ENCODE data around the gene KRTAP22-2.

DNA sequence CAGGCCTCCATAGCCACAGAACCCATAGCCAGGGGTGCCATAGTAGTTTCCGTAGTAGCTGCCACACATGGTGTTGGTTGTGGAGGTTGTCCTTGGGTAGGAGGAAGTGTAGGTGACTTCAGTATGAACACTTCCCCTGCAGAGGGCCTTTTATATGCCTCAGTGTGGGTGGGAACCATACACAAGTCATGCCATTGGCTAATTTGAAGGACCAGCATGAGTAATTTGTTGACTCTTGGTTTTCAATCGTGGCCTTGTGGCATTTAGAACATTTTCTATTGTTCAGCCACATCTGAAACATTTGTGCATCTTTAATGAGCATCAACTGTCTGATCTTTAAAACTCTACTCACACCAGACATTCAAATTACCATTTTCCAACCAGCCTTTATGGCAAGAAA is 23.6 kb upstream of the KRTAP22-2 start, which contains the start of gene KRTAP6-1:
- TF ChIP-seq TEAD4 (IDR thresholded peaks at IDR 0.05) (no peak), YY1 (IDR thresholded peaks at IDR 0.05; ENCODE audit: low read depth) (no peak), TAF1 (IDR thresholded peaks at IDR 0.05; ENCODE audit: low read depth) (no peak), CEBPB (IDR thresholded peaks at IDR 0.05) (no peak), EP300 (IDR thresholded peaks at IDR 0.05; ENCODE audit: borderline replicate concordance) (no peak), RAD21 (IDR thresholded peaks at IDR 0.05; ENCODE audit: low read depth) (no peak), CREB1 (IDR thresholded peaks at IDR 0.05; ENCODE audit: low read depth) (no peak), TCF12 (IDR thresholded peaks at IDR 0.05; ENCODE audit: low read depth) (no peak), ZBTB7A (IDR thresholded peaks at IDR 0.05; ENCODE audit: low read depth) (no peak), FOXM1 (IDR thresholded peaks at IDR 0.05; ENCODE audit: borderline replicate concordance, low read depth) (no peak)
- TF ChIP-seq, protein P1, sequence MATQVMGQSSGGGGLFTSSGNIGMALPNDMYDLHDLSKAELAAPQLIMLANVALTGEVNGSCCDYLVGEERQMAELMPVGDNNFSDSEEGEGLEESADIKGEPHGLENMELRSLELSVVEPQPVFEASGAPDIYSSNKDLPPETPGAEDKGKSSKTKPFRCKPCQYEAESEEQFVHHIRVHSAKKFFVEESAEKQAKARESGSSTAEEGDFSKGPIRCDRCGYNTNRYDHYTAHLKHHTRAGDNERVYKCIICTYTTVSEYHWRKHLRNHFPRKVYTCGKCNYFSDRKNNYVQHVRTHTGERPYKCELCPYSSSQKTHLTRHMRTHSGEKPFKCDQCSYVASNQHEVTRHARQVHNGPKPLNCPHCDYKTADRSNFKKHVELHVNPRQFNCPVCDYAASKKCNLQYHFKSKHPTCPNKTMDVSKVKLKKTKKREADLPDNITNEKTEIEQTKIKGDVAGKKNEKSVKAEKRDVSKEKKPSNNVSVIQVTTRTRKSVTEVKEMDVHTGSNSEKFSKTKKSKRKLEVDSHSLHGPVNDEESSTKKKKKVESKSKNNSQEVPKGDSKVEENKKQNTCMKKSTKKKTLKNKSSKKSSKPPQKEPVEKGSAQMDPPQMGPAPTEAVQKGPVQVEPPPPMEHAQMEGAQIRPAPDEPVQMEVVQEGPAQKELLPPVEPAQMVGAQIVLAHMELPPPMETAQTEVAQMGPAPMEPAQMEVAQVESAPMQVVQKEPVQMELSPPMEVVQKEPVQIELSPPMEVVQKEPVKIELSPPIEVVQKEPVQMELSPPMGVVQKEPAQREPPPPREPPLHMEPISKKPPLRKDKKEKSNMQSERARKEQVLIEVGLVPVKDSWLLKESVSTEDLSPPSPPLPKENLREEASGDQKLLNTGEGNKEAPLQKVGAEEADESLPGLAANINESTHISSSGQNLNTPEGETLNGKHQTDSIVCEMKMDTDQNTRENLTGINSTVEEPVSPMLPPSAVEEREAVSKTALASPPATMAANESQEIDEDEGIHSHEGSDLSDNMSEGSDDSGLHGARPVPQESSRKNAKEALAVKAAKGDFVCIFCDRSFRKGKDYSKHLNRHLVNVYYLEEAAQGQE (IDR thresholded peaks at IDR 0.05; ENCODE audit: low read depth): no peak
- TF ChIP-seq, protein P2, sequence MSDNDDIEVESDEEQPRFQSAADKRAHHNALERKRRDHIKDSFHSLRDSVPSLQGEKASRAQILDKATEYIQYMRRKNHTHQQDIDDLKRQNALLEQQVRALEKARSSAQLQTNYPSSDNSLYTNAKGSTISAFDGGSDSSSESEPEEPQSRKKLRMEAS (IDR thresholded peaks at IDR 0.05): no peak

All from Ishikawa (cell line).